ENCODE measurements around the gene C1orf94.
"Not testable (repeated sequence)": the region's sequence is repeated elsewhere in the genome, so short reads cannot be mapped to it uniquely, and the experiment has no call there.

Gene C1orf94

GRCh38 chr1:34167389-34167788 lies 9.3 kb upstream of the C1orf94 start:
- no peak overlapping the region for H3K27ac ChIP-seq
- no peak overlapping the region for H3K4me3 ChIP-seq (ENCODE audit: low read depth, low read length)
- no peaks in the 10 kb centered on the region for H3K36me3 ChIP-seq (ENCODE audit: control insufficient read depth, insufficient read depth, low read length)
- peaks cover 6% of the 10 kb centered on the region for H3K27me3 ChIP-seq (ENCODE audit: control insufficient read depth, insufficient read depth, low read length)
- no peaks in the 10 kb centered on the region for H3K79me2 ChIP-seq
- no peaks in the 10 kb centered on the region for H3K4me1 ChIP-seq
- H3K4me2 ChIP-seq (ENCODE audit: low read length), result no peak overlapping the region
- no peak for TF ChIP-seq CTCF (IDR thresholded peaks at IDR 0.05)
- no peaks in the 10 kb centered on the region for H3K9me3 ChIP-seq (ENCODE audit: control insufficient read depth, low read length)
- H2AFZ ChIP-seq, result no peak overlapping the region
- H3K9ac ChIP-seq, result no peak overlapping the region

GRCh38 chr1:34175744-34176143 lies 963 bp upstream of the C1orf94 start:
- H3K9ac ChIP-seq, result no peak overlapping the region
- no peak overlapping the region for H3K4me3 ChIP-seq (ENCODE audit: low read depth, low read length)
- H3K36me3 ChIP-seq (ENCODE audit: control insufficient read depth, insufficient read depth, low read length), result no peaks in the 10 kb centered on the region
- H3K79me2 ChIP-seq, result no peaks in the 10 kb centered on the region
- H2AFZ ChIP-seq, result no peak overlapping the region
- no peak overlapping the region for H3K27ac ChIP-seq
- no peak overlapping the region for H3K4me2 ChIP-seq (ENCODE audit: low read length)
- H3K27me3 ChIP-seq (ENCODE audit: control insufficient read depth, insufficient read depth, low read length), result peaks cover 3% of the 10 kb centered on the region
- no peaks in the 10 kb centered on the region for H3K9me3 ChIP-seq (ENCODE audit: control insufficient read depth, low read length)
- H3K4me1 ChIP-seq, result no peaks in the 10 kb centered on the region
- no peak for TF ChIP-seq CTCF (IDR thresholded peaks at IDR 0.05)

GRCh38 chr1:34178072-34178471 lies 1.4 kb downstream of the C1orf94 start:
- no peaks in the 10 kb centered on the region for H3K36me3 ChIP-seq (ENCODE audit: control insufficient read depth, insufficient read depth, low read length)
- H3K27ac ChIP-seq, result no peak overlapping the region
- H3K4me1 ChIP-seq, result no peaks in the 10 kb centered on the region
- H3K4me2 ChIP-seq (ENCODE audit: low read length), result no peak overlapping the region
- no peaks in the 10 kb centered on the region for H3K9me3 ChIP-seq (ENCODE audit: control insufficient read depth, low read length)
- no peak overlapping the region for H2AFZ ChIP-seq
- H3K79me2 ChIP-seq, result no peaks in the 10 kb centered on the region
- TF ChIP-seq CTCF (IDR thresholded peaks at IDR 0.05), result no peak
- H3K4me3 ChIP-seq (ENCODE audit: low read depth, low read length), result no peak overlapping the region
- peaks cover 3% of the 10 kb centered on the region for H3K27me3 ChIP-seq (ENCODE audit: control insufficient read depth, insufficient read depth, low read length)
- no peak overlapping the region for H3K9ac ChIP-seq

- H3K4me2 ChIP-seq (ENCODE audit: low read length); H3K27me3 ChIP-seq (ENCODE audit: control insufficient read depth, insufficient read depth, low read length); H3K27ac ChIP-seq; H3K4me3 ChIP-seq (ENCODE audit: low read depth, low read length); H3K4me1 ChIP-seq; H2AFZ ChIP-seq; H3K9ac ChIP-seq; H3K36me3 ChIP-seq (ENCODE audit: control insufficient read depth, insufficient read depth, low read length); H3K79me2 ChIP-seq; H3K9me3 ChIP-seq (ENCODE audit: control insufficient read depth, low read length): not testable (repeated sequence)
These were observed 6.7 kb downstream of the C1orf94 start for GRCh38 chr1:34183381-34183780.

- Histone ChIP-seq H3K9me3 (ENCODE audit: control insufficient read depth, low read length) (no peaks in the 10 kb centered on the region), H2AFZ (no peak overlapping the region), H3K4me3 (ENCODE audit: low read depth, low read length) (no peak overlapping the region), H3K4me1 (no peaks in the 10 kb centered on the region), H3K27ac (no peak overlapping the region), H3K4me2 (ENCODE audit: low read length) (no peak overlapping the region), H3K79me2 (no peaks in the 10 kb centered on the region), H3K36me3 (ENCODE audit: control insufficient read depth, insufficient read depth, low read length) (no peaks in the 10 kb centered on the region), H3K27me3 (ENCODE audit: control insufficient read depth, insufficient read depth, low read length) (no peaks in the 10 kb centered on the region), H3K9ac (no peak overlapping the region)
- TF ChIP-seq CTCF (IDR thresholded peaks at IDR 0.05), result no peak
These were observed 10.2 kb downstream of the C1orf94 start for GRCh38 chr1:34186741-34187494.
